HUES64 (cell line): Measurements from ENCODE around the gene DAZAP1.
"Not testable (repeated sequence)": the region's sequence is repeated elsewhere in the genome, so short reads cannot be mapped to it uniquely, and the experiment has no call there.

Source experiments
- H3K27ac ChIP-seq: 2 replicates; pipeline ENCODE4 v1.7.0; 2013; ENCODE audit warnings: low read depth, low read length, inconsistent platforms
- H3K27me3 ChIP-seq: 2 replicates; pipeline ENCODE4 v1.6.1; 2013; ENCODE audit warnings: mild to moderate bottlenecking, low read length; ENCODE audit not compliant: insufficient read depth
- H3K36me3 ChIP-seq: 2 replicates; pipeline ENCODE4 v1.6.1; 2013; ENCODE audit warnings: mild to moderate bottlenecking, low read length; ENCODE audit not compliant: insufficient read depth
- H3K4me1 ChIP-seq: 2 replicates; pipeline ENCODE4 v1.6.1; 2013; ENCODE audit warnings: mild to moderate bottlenecking, low read length, moderate library complexity; ENCODE audit not compliant: insufficient read depth
- H3K4me3 ChIP-seq: 2 replicates; pipeline ENCODE4 v1.5.1; 2013; ENCODE audit warnings: mild to moderate bottlenecking, low read length, moderate library complexity
- H3K9ac ChIP-seq: 2 replicates; pipeline ENCODE4 v1.6.1; 2013; ENCODE audit warnings: mild to moderate bottlenecking, low read depth, low read length
- H3K9me3 ChIP-seq: 2 replicates; pipeline ENCODE4 v1.6.1; 2013; ENCODE audit warnings: low read depth, low read length; ENCODE audit not compliant: insufficient read depth
- WGBS: fragments of 150-250, 120-280 bp; methylation state at CpG from one replicate; pipeline ENCODE4 v1.1.7; 2013; ENCODE audit warnings: missing lambda C conversion rate; 5-methylcytosine and 5-hydroxymethylcytosine counted together

Gene DAZAP1

GRCh38 chr19:1474011-1474764, 66.8 kb downstream of the DAZAP1 start:
- no peak overlapping the region for H3K9ac ChIP-seq
- peaks cover 8% of the 10 kb centered on the region for H3K36me3 ChIP-seq
- H3K27me3 ChIP-seq, result peaks cover 42% of the 10 kb centered on the region
- H3K4me3 ChIP-seq, result no peak overlapping the region
- H3K4me1 ChIP-seq, result 0 out of 2 replicates have a peak, but pooled peaks cover 3% of the 10 kb centered on the region
- 83% methylated on average over 31 of the region's 31 CpGs for WGBS
- H3K9me3 ChIP-seq, result no peaks in the 10 kb centered on the region
- no peak overlapping the region for H3K27ac ChIP-seq

- Histone ChIP-seq H3K9ac (no peak overlapping the region), H3K36me3 (peaks cover 8% of the 10 kb centered on the region), H3K9me3 (no peaks in the 10 kb centered on the region), H3K4me3 (no peak overlapping the region), H3K27ac (no peak overlapping the region), H3K4me1 (0 out of 2 replicates have a peak, but pooled peaks cover 3% of the 10 kb centered on the region), H3K27me3 (peaks cover 35% of the 10 kb centered on the region)
- 92% methylated on average over 26 of the region's 26 CpGs for WGBS
Observed at GRCh38 chr19:1474765-1475351, 67.5 kb downstream of the DAZAP1 start.

GRCh38 chr19:1475751-1476437, 68.5 kb downstream of the DAZAP1 start:
- Histone ChIP-seq H3K27ac (no peak overlapping the region), H3K27me3 (peaks cover 25% of the 10 kb centered on the region), H3K4me1 (0 out of 2 replicates have a peak, but pooled peaks cover 3% of the 10 kb centered on the region), H3K9ac (no peak overlapping the region), H3K4me3 (no peak overlapping the region), H3K36me3 (peaks cover 8% of the 10 kb centered on the region), H3K9me3 (no peaks in the 10 kb centered on the region)
- 93% methylated on average over 31 of the region's 31 CpGs for WGBS

- not testable (repeated sequence) for H3K9ac ChIP-seq, H3K27ac ChIP-seq
Observed at GRCh38 chr19:1477056-1477455, 69.7 kb downstream of the DAZAP1 start.

GRCh38 chr19:1478934-1479707, 71.7 kb downstream of the DAZAP1 start, which contains the start of gene C19orf25:
Gene C19orf25, minus strand, starts transcription at chr19:1479215. Its CDS starts 312 bp downstream, at chr19:1478903.
- Histone ChIP-seq H3K4me1 (no peaks in the 10 kb centered on the region), H3K4me3 (peak within 1 kb of the TSS; percentile 87), H3K9ac (peak within 1 kb of the TSS; percentile 81), H3K9me3 (no peaks in the 10 kb centered on the region), H3K27ac (peak within 1 kb of the TSS; percentile 88), H3K27me3 (no peaks in the 10 kb centered on the region), H3K36me3 (peaks cover 8% of the 10 kb centered on the region)
- under 1% methylated on average over 71 of the region's 71 CpGs for WGBS

More at GRCh38 chr19:1477056-1477455, 69.7 kb downstream of the DAZAP1 start:
- H3K36me3 ChIP-seq, H3K4me3 ChIP-seq, H3K9me3 ChIP-seq, H3K4me1 ChIP-seq: not testable (repeated sequence)
- WGBS, result 95% methylated on average over 9 of the region's 9 CpGs
- peaks cover 13% of the 10 kb centered on the region for H3K27me3 ChIP-seq

GRCh38 chr19:1481224-1481892, 74.0 kb downstream of the DAZAP1 start:
- Histone ChIP-seq H3K9me3 (no peaks in the 10 kb centered on the region), H3K27ac (no peak overlapping the region), H3K9ac (no peak overlapping the region), H3K4me3 (no peak overlapping the region), H3K27me3 (no peaks in the 10 kb centered on the region), H3K4me1 (no peaks in the 10 kb centered on the region), H3K36me3 (peaks cover 4% of the 10 kb centered on the region)
- 92% methylated on average over 26 of the region's 26 CpGs for WGBS

- Histone ChIP-seq H3K36me3 (peaks cover 4% of the 10 kb centered on the region), H3K9ac (no peak overlapping the region), H3K9me3 (no peaks in the 10 kb centered on the region), H3K4me3 (no peak overlapping the region), H3K4me1 (no peaks in the 10 kb centered on the region), H3K27ac (no peak overlapping the region), H3K27me3 (no peaks in the 10 kb centered on the region)
- WGBS, result 92% methylated on average over 36 of the region's 36 CpGs
Observed at GRCh38 chr19:1481893-1482360, 74.5 kb downstream of the DAZAP1 start.

- Histone ChIP-seq H3K27me3 (no peaks in the 10 kb centered on the region), H3K9me3 (no peaks in the 10 kb centered on the region), H3K9ac (no peak overlapping the region), H3K36me3 (peaks cover under 1% of the 10 kb centered on the region; the same call in 1 of the 2 replicates), H3K4me3 (no peak overlapping the region), H3K4me1 (no peaks in the 10 kb centered on the region), H3K27ac (no peak overlapping the region)
- WGBS, result 90% methylated on average over 37 of the region's 37 CpGs
Observed at GRCh38 chr19:1482361-1483130, 75.2 kb downstream of the DAZAP1 start.

- no peaks in the 10 kb centered on the region for H3K4me1 ChIP-seq
- H3K36me3 ChIP-seq, result no peaks in the 10 kb centered on the region
- 94% methylated on average over 77 of the region's 77 CpGs for WGBS
- no peak overlapping the region for H3K4me3 ChIP-seq
- no peak overlapping the region for H3K9ac ChIP-seq
- no peaks in the 10 kb centered on the region for H3K27me3 ChIP-seq
- no peak overlapping the region for H3K27ac ChIP-seq
- H3K9me3 ChIP-seq, result no peaks in the 10 kb centered on the region
Observed at GRCh38 chr19:1483131-1483978, 76.0 kb downstream of the DAZAP1 start.
